Breast epithelium (tissue), 4 donors: Measurements from ENCODE around the gene ARF3. TPM values are rescaled to one million over a fixed set of nuclear protein-coding genes. Genes with fewer than 3 reads are reported as not detected.

Experiments used
- DNase-seq, 2 donors: peaks; one replicate each; pipeline ENCODE4 v3.0.0-alpha.2; 2019; ENCODE audit warnings: low spot score in 2 of 2
- H3K27ac ChIP-seq, 2 donors: fragments of 200-600 bp; sonication (generic) in 1 of 2; one replicate each; pipeline ENCODE4 v1.5.1; 2016 to 2019; ENCODE audit warnings: mild to moderate bottlenecking in 1 of 2
- H3K27me3 ChIP-seq, 2 donors: fragments of 200-600 bp; sonication (generic) in 1 of 2; one replicate each; pipeline versions ENCODE4 v1.5.1 to v1.6.0; 2017 to 2019; ENCODE audit warnings: control low read depth in 1 of 2, mild to moderate bottlenecking in 1 of 2
- H3K36me3 ChIP-seq: fragments of 200-600 bp; one replicate; pipeline ENCODE4 v1.5.1; 2019
- H3K4me1 ChIP-seq, 2 donors: fragments of 200-600 bp; sonication (generic); one replicate each; pipeline ENCODE4 v1.5.1; 2016 to 2019; ENCODE audit warnings: control low read depth in 1 of 2
- H3K4me3 ChIP-seq, 3 donors: fragments of 200-600 bp; sonication (generic); 1 replicate in 2 of 3; 2 replicates in 1 of 3; pipeline ENCODE4 v1.5.1; 2016 to 2019; ENCODE audit warnings: mild to moderate bottlenecking in 3 of 3, moderate library complexity in 2 of 3
- H3K9me3 ChIP-seq, 2 donors: fragments of 200-600 bp; sonication (generic) in 1 of 2; one replicate each; pipeline ENCODE4 v1.5.1; 2016 to 2019; ENCODE audit warnings: control low read depth in 1 of 2
- CTCF ChIP-seq, 3 donors: fragments of 450-650 bp; IDR thresholded peaks; one replicate each; pipeline ENCODE4 v1.5.1; 2016 to 2017; ENCODE audit warnings: antibody characterized with exemption in 3 of 3, mild to moderate bottlenecking in 3 of 3, moderate library complexity in 3 of 3
- POLR2A ChIP-seq: fragments of 450-650 bp; IDR thresholded peaks from one replicate; pipeline ENCODE4 v1.6.1; 2016; ENCODE audit warnings: antibody characterized with exemption, mild to moderate bottlenecking, moderate library complexity
- POLR2AphosphoS5 ChIP-seq, 3 donors: sonication (generic); formaldehyde crosslinking; IDR thresholded peaks; one replicate each; pipeline ENCODE4 v1.6.1; 2017; ENCODE audit warnings: antibody characterized with exemption in 3 of 3
- intact Hi-C: fragments of 100-400 bp; cut with DNase I; formaldehyde crosslinking; loops from one replicate; pipeline ENCODE4 v1.15.1; 2023; ENCODE audit warnings: low total_unique reads
- total RNA-seq, 3 donors: library from RNA; depleted of rRNA; stranded (reverse); fragments of >200 nt; gene quantifications; one replicate each; pipeline ENCODE4 v1.1.0, GENCODE V29; 2016

Gene ARF3
- total RNA-seq, 3 donors from 2014 or later: 65.2 to 86.2 (median 75.2) TPM

- no peak for DNase-seq
- intact Hi-C loops: loop anchor here (5.0 kb wide), 1 partner anchor 698 kb away; no protein-coding TSS in a partner anchor
- Histone ChIP-seq H3K27ac (no peak overlapping the region), H3K9me3 (no peaks in the 10 kb centered on the region), H3K27me3 (no peaks in the 10 kb centered on the region), H3K36me3 (no peaks in the 10 kb centered on the region), H3K4me1 (peaks cover 0 to 13% of the 10 kb centered on the region in 2 donors), H3K4me3 (no peak overlapping the region)
- no peak for TF ChIP-seq POLR2AphosphoS5 (IDR thresholded peaks at IDR 0.05)
- no peak for TF ChIP-seq POLR2A
- TF ChIP-seq CTCF (IDR thresholded peaks at IDR 0.05): no peak
Observed at GRCh38 chr12:48954061-48954460, 3.2 kb downstream of the ARF3 start.

GRCh38 chr12:48952691-48953090, 4.6 kb downstream of the ARF3 start:
- TF ChIP-seq CTCF (IDR thresholded peaks at IDR 0.05) (no peak), POLR2AphosphoS5 (IDR thresholded peaks at IDR 0.05) (no peak), POLR2A (no peak)
- intact Hi-C loops: loop anchor here (5.0 kb wide), 1 partner anchor 700 kb away; no protein-coding TSS in a partner anchor
- no peaks in the 10 kb centered on the region for H3K27me3 ChIP-seq
- no peaks in the 10 kb centered on the region for H3K9me3 ChIP-seq
- no peak overlapping the region for H3K27ac ChIP-seq
- no peak overlapping the region for H3K4me3 ChIP-seq
- no peak for DNase-seq
- peaks cover 0 to 13% of the 10 kb centered on the region in 2 donors for H3K4me1 ChIP-seq
- H3K36me3 ChIP-seq: no peaks in the 10 kb centered on the region

GRCh38 chr12:48947727-48948126, 9.6 kb downstream of the ARF3 start:
- Histone ChIP-seq H3K27me3 (no peaks in the 10 kb centered on the region), H3K9me3 (no peaks in the 10 kb centered on the region), H3K36me3 (no peaks in the 10 kb centered on the region), H3K4me3 (no peak overlapping the region), H3K27ac (no peak overlapping the region), H3K4me1 (no peaks in the 10 kb centered on the region)
- DNase-seq: no peak
- TF ChIP-seq CTCF (IDR thresholded peaks at IDR 0.05) (no peak), POLR2A (no peak), POLR2AphosphoS5 (IDR thresholded peaks at IDR 0.05) (no peak)
- intact Hi-C loops: no loop called here

DNA sequence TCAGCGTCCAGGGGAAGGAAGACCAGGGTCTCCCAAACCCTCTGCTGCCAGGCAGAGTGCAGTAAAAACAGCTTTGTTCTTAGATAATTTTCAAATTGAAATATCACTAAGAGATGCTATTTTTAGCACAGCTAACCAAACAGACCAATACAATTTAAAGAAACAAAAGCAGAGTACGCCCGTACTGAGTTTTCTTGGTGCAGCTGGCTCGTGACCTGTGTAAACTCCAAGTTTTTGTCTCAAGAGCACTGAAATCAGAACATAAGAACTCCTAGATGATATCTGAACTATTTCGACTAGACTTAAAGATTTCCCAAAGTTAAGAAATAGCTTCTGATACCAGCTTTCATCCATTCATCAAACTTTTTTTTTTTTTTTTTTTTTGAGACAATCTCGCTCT, 10.3 kb downstream of the ARF3 start:
- no peak for TF ChIP-seq POLR2AphosphoS5 (IDR thresholded peaks at IDR 0.05)
- no peak for TF ChIP-seq POLR2A
- TF ChIP-seq CTCF (IDR thresholded peaks at IDR 0.05): no peak
- H3K27ac ChIP-seq: no peak overlapping the region
- H3K27me3 ChIP-seq: no peaks in the 10 kb centered on the region
- intact Hi-C loops: no loop called here
- no peaks in the 10 kb centered on the region for H3K36me3 ChIP-seq
- DNase-seq: no peak
- H3K9me3 ChIP-seq: no peaks in the 10 kb centered on the region
- no peaks in the 10 kb centered on the region for H3K4me1 ChIP-seq
- H3K4me3 ChIP-seq: no peak overlapping the region

DNA sequence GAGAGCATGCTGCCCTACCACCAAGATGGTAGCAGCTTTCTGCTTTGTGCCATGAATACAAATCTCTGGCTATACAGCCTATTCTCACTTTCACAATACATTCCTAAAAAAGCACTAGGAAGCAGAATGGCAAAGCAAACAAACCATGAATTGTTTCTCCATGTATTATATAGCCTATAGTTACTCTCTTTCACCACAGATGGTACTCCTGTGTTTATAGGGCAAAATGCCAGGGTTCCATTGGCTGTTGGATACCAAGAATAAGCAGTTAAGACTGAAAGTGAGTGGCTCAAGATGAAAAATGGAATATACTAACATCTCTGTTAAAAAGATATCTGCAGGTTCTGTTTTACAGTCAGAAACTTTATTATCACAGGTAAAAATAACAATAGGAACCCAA, 11.1 kb downstream of the ARF3 start:
- H3K27ac ChIP-seq: no peak overlapping the region
- H3K27me3 ChIP-seq: no peaks in the 10 kb centered on the region
- H3K9me3 ChIP-seq: no peaks in the 10 kb centered on the region
- DNase-seq: no peak
- TF ChIP-seq POLR2A: no peak
- TF ChIP-seq CTCF (IDR thresholded peaks at IDR 0.05): no peak
- no peak for TF ChIP-seq POLR2AphosphoS5 (IDR thresholded peaks at IDR 0.05)
- intact Hi-C loops: no loop called here
- H3K4me1 ChIP-seq: no peaks in the 10 kb centered on the region
- H3K4me3 ChIP-seq: no peak overlapping the region
- no peaks in the 10 kb centered on the region for H3K36me3 ChIP-seq
